A204.1 (cell line): ENCODE results near the gene IRX4.

ENCODE experiments used
- FAIRE-seq: peaks from 2 replicates; lab custom pipeline; 2012; peaks lifted over from hg19 to GRCh38; lab: Jason Lieb, UNC

Gene IRX4

GRCh38 chr5:1882337-1883119, at the start of gene IRX4:
Gene IRX4 (minus strand): TSS chr5:1882925. CDS start chr5:1882647, 278 bp downstream.
- FAIRE-seq, result no peak

- FAIRE-seq, result no peak
These were observed 49.0 kb upstream of the IRX4 start for GRCh38 chr5:1931604-1932231.

GRCh38 chr5:1930880-1931603, 48.3 kb upstream of the IRX4 start:
- no peak for FAIRE-seq

GRCh38 chr5:1930501-1930879, 47.8 kb upstream of the IRX4 start:
- FAIRE-seq, result no peak

GRCh38 chr5:1929108-1929991, 46.6 kb upstream of the IRX4 start:
- FAIRE-seq, result no peak

- FAIRE-seq, result no peak
These were observed 44.0 kb upstream of the IRX4 start for GRCh38 chr5:1926471-1927341.

GRCh38 chr5:1926071-1926440, 43.3 kb upstream of the IRX4 start:
- no peak for FAIRE-seq

GRCh38 chr5:1925111-1926070, 42.7 kb upstream of the IRX4 start:
- FAIRE-seq, result no peak

- FAIRE-seq, result no peak
These were observed 41.0 kb upstream of the IRX4 start for GRCh38 chr5:1923766-1924165.

- FAIRE-seq, result no peak
These were observed 40.6 kb upstream of the IRX4 start for GRCh38 chr5:1923341-1923740.

GRCh38 chr5:1921711-1922110, 39.0 kb upstream of the IRX4 start:
- no peak for FAIRE-seq

GRCh38 chr5:1919750-1920149, 37.0 kb upstream of the IRX4 start:
- no peak for FAIRE-seq

GRCh38 chr5:1919209-1919566, 36.5 kb upstream of the IRX4 start:
- no peak for FAIRE-seq

- no peak for FAIRE-seq
These were observed 35.9 kb upstream of the IRX4 start for GRCh38 chr5:1918488-1919208.

- no peak for FAIRE-seq
These were observed 35.2 kb upstream of the IRX4 start for GRCh38 chr5:1917830-1918487.

GRCh38 chr5:1916041-1917001, 33.6 kb upstream of the IRX4 start:
- no peak for FAIRE-seq

GRCh38 chr5:1915316-1915715, 32.6 kb upstream of the IRX4 start:
- no peak for FAIRE-seq

GRCh38 chr5:1914471-1914870, 31.7 kb upstream of the IRX4 start:
- no peak for FAIRE-seq
